GM23338 (cell line): Measurements from ENCODE around the gene MS4A15. TPM values are rescaled to one million over a fixed set of nuclear protein-coding genes. Genes with fewer than 3 reads are reported as not detected.

Experiments used
- ATAC-seq: fragments of 200-7000 bp; cut with Tn5 transposase; 3 replicates; pipeline ENCODE4 v1.9.1; 2020
- DNase-seq: peaks from one replicate; pipeline ENCODE4 v3.0.0-alpha.2; 2015; ENCODE audit warnings: low spot score
- H2AFZ ChIP-seq: fragments of 200-600 bp; sonication (generic); 2 replicates; pipeline ENCODE4 v1.8.0; 2016; ENCODE audit warnings: antibody characterized with exemption, mild to moderate bottlenecking, moderate library complexity
- H3F3A ChIP-seq: fragments of 200-600 bp; sonication (generic); replicated peaks from 2 replicates; pipeline ENCODE4 v1.8.0; 2017; ENCODE audit warnings: antibody characterized with exemption, mixed run types, low read depth
- H3K27ac ChIP-seq: fragments of 200-600 bp; sonication (generic); 2 replicates; pipeline ENCODE4 v1.6.1; 2016; ENCODE audit warnings: low read depth
- H3K27me3 ChIP-seq: fragments of 200-600 bp; sonication (generic); 2 replicates; pipeline ENCODE4 v1.8.0; 2016; ENCODE audit warnings: mild to moderate bottlenecking, mixed run types, moderate library complexity; ENCODE audit not compliant: insufficient read depth
- H3K36me3 ChIP-seq: fragments of 200-600 bp; sonication (generic); 2 replicates; pipeline ENCODE4 v1.8.0; 2016; ENCODE audit warnings: mild to moderate bottlenecking; ENCODE audit not compliant: insufficient read depth
- H3K4me1 ChIP-seq: fragments of 200-600 bp; sonication (generic); 2 replicates; pipeline ENCODE4 v1.8.0; 2016; ENCODE audit warnings: mild to moderate bottlenecking, moderate library complexity; ENCODE audit not compliant: insufficient read depth
- H3K4me2 ChIP-seq: fragments of 200-600 bp; sonication (generic); 2 replicates; pipeline ENCODE4 v1.7.1; 2017; ENCODE audit warnings: mixed run types
- H3K4me3 ChIP-seq: fragments of 200-600 bp; sonication (generic); 2 replicates; pipeline ENCODE4 v1.6.1; 2016; ENCODE audit warnings: mixed run types
- H3K79me2 ChIP-seq: fragments of 200-600 bp; sonication (generic); replicated peaks from 2 replicates; pipeline ENCODE4 v1.8.0; 2017; ENCODE audit warnings: mild to moderate bottlenecking; ENCODE audit not compliant: insufficient read depth
- H3K9me2 ChIP-seq: fragments of 200-600 bp; sonication (generic); 2 replicates; pipeline ENCODE4 v1.8.0; 2017; ENCODE audit not compliant: insufficient read depth
- H4K20me1 ChIP-seq: fragments of 200-600 bp; sonication (generic); replicated peaks from 2 replicates; pipeline ENCODE4 v1.8.0; 2017; ENCODE audit warnings: mild to moderate bottlenecking; ENCODE audit not compliant: insufficient read depth
- H3K27ac Mint-ChIP-seq: 2 replicates; pipeline ENCODE4 v1.8.0; 2020; ENCODE audit warnings: inconsistent platforms, mild to moderate bottlenecking, moderate library complexity, mixed read lengths
- H3K27me3 Mint-ChIP-seq: 3 replicates; pipeline ENCODE4 v1.8.0; 2022; ENCODE audit warnings: low read depth, mild to moderate bottlenecking, moderate library complexity, mixed read lengths, inconsistent platforms; ENCODE audit not compliant: insufficient read depth, poor library complexity
- H3K36me3 Mint-ChIP-seq: 3 replicates; pipeline ENCODE4 v1.8.0; 2021; ENCODE audit warnings: low read depth, mild to moderate bottlenecking, inconsistent platforms, moderate library complexity, mixed read lengths
- H3K4me1 Mint-ChIP-seq: 3 replicates; pipeline ENCODE4 v1.8.0; 2020; ENCODE audit warnings: mild to moderate bottlenecking, inconsistent platforms, mixed read lengths
- H3K4me3 Mint-ChIP-seq: 3 replicates; pipeline ENCODE4 v1.8.0; 2021; ENCODE audit warnings: moderate library complexity, mild to moderate bottlenecking, inconsistent platforms, mixed read lengths
- H3K9me3 Mint-ChIP-seq: 3 replicates; pipeline ENCODE4 v1.8.0; 2020; ENCODE audit warnings: moderate library complexity, mild to moderate bottlenecking, inconsistent platforms, mixed read lengths
- JUNB ChIP-seq: IDR thresholded peaks from one replicate; pipeline ENCODE4 v1.6.1; 2016; ENCODE audit warnings: antibody characterized with exemption; ENCODE audit not compliant: unreplicated experiment
- POLR2AphosphoS5 ChIP-seq: IDR thresholded peaks from 2 replicates; pipeline ENCODE4 v1.6.1; 2016; ENCODE audit warnings: antibody characterized with exemption, low read depth
- polyA plus RNA-seq: library from polyadenylated mRNA; unstranded; fragments of >200 nt; fragmentation: Nextera tagmentation; extraction: Ambion mirVana; gene quantifications from 2 replicates; pipeline ENCODE4 v1.2.1, GENCODE V29; 2016
- total RNA-seq: library from RNA; depleted of rRNA; stranded (reverse); fragments of >200 nt; shearing (Covaris generic); gene quantifications from 2 replicates; pipeline ENCODE4 v1.2.3, GENCODE V29; 2014
- TF ChIP-seq, protein P1 (sequence below), 2 experiments: fragments of 200-600 bp in 1 of 2; sonication (generic) in 1 of 2; conservative IDR thresholded peaks; 2 replicates each; pipeline versions ENCODE4 v1.5.1 to v1.6.1; 2016 to 2017; ENCODE audit warnings: antibody characterized with exemption in 2 of 2, low read depth in 2 of 2, mild to moderate bottlenecking in 2 of 2, moderate library complexity in 1 of 2
- TF ChIP-seq, protein P2 (sequence below): fragments of 250-450 bp; sonication (Bioruptor Pico); IDR thresholded peaks from 2 replicates; pipeline ENCODE4 v1.5.0; 2020; ENCODE audit warnings: mild to moderate bottlenecking, moderate library complexity
- TF ChIP-seq, protein P3 (sequence below): IDR thresholded peaks from one replicate; pipeline ENCODE4 v1.6.1; 2018; ENCODE audit warnings: antibody characterized with exemption; ENCODE audit not compliant: unreplicated experiment

The MS4A15 gene
- total and polyA plus RNA-seq, 2 experiments from 2014 or later: 0.44 TPM; not detected in 1

GRCh38 chr11:60762851-60763691 lies 6.4 kb downstream of the MS4A15 start:
- Mint-ChIP-seq H3K4me1 (peaks cover 6% of the 10 kb centered on the region; the same call in 2 of the 3 replicates), H3K36me3 (no peaks in the 10 kb centered on the region; the same call in 2 of the 3 replicates), H3K27ac (no peak overlapping the region), H3K27me3 (peaks cover 5% of the 10 kb centered on the region), H3K4me3 (no peak overlapping the region), H3K9me3 (peaks cover 7% of the 10 kb centered on the region; the same call in 2 of the 3 replicates)
- Histone ChIP-seq H3K4me1 (no peaks in the 10 kb centered on the region), H3K4me3 (no peak overlapping the region), H3K27me3 (peaks cover 12% of the 10 kb centered on the region; the same call in 1 of the 2 replicates), H3F3A (no peaks in the 10 kb centered on the region), H3K36me3 (no peaks in the 10 kb centered on the region), H4K20me1 (no peaks in the 10 kb centered on the region), H2AFZ (no peak overlapping the region), H3K9me2 (no peaks in the 10 kb centered on the region), H3K4me2 (no peak overlapping the region), H3K79me2 (no peaks in the 10 kb centered on the region), H3K27ac (no peak overlapping the region)
- TF ChIP-seq POLR2AphosphoS5: no peak
- TF ChIP-seq, protein P1, sequence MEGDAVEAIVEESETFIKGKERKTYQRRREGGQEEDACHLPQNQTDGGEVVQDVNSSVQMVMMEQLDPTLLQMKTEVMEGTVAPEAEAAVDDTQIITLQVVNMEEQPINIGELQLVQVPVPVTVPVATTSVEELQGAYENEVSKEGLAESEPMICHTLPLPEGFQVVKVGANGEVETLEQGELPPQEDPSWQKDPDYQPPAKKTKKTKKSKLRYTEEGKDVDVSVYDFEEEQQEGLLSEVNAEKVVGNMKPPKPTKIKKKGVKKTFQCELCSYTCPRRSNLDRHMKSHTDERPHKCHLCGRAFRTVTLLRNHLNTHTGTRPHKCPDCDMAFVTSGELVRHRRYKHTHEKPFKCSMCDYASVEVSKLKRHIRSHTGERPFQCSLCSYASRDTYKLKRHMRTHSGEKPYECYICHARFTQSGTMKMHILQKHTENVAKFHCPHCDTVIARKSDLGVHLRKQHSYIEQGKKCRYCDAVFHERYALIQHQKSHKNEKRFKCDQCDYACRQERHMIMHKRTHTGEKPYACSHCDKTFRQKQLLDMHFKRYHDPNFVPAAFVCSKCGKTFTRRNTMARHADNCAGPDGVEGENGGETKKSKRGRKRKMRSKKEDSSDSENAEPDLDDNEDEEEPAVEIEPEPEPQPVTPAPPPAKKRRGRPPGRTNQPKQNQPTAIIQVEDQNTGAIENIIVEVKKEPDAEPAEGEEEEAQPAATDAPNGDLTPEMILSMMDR (conservative IDR thresholded peaks at IDR 0.05; ENCODE audit: low read depth in 2 of 2): peak; percentile 42 to 58
- ATAC-seq (peak; percentile 60), DNase-seq (peak; percentile 84)

DNA sequence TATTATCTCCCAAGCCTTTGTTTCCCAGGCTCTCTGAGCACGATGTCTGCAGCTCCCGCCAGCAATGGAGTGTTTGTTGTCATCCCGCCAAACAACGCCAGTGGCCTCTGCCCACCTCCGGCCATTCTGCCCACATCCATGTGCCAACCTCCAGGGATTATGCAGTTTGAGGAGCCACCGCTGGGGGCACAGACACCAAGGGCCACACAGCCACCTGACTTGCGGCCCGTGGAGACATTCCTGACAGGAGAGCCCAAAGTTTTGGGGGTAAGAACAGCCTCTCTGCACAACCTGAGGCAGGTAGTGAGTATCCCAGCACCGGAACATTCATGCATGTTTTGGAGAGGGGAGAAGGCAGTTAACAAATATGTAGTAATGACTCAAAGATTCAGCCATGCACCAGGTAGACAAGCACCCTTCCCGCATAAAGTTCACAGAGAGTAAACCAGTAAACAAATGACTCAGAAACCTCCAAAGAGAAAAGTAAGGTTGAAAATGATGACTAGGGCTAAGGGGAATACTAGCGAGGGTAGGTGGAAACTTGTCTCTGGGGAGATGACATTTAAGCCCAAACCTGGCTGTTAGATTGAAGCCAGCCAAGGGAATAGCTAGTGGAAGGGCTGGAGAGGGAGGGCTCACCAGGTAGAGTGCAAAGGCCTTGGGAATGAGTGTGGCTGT lies 7.2 kb downstream of the MS4A15 start:
- Histone ChIP-seq H3K4me2 (no peak overlapping the region), H3K9me2 (no peaks in the 10 kb centered on the region; the same call in 1 of the 2 replicates), H3K4me3 (no peak overlapping the region), H3K27me3 (peaks cover 17% of the 10 kb centered on the region; the same call in 1 of the 2 replicates), H2AFZ (no peak overlapping the region), H3K4me1 (no peaks in the 10 kb centered on the region), H3K79me2 (no peaks in the 10 kb centered on the region), H3F3A (no peaks in the 10 kb centered on the region), H3K27ac (no peak overlapping the region), H4K20me1 (no peaks in the 10 kb centered on the region), H3K36me3 (no peaks in the 10 kb centered on the region)
- no peak overlapping the region for H3K4me3 Mint-ChIP-seq
- ATAC-seq: no peak
- DNase-seq: no peak
- peaks cover 6% of the 10 kb centered on the region; the same call in 2 of the 3 replicates for H3K4me1 Mint-ChIP-seq
- H3K27ac Mint-ChIP-seq: no peak overlapping the region
- H3K27me3 Mint-ChIP-seq: peaks cover 9% of the 10 kb centered on the region
- H3K36me3 Mint-ChIP-seq: no peaks in the 10 kb centered on the region; the same call in 2 of the 3 replicates
- H3K9me3 Mint-ChIP-seq: peaks cover 10% of the 10 kb centered on the region; the same call in 2 of the 3 replicates
- TF ChIP-seq JUNB: no peak
- TF ChIP-seq, protein P2, sequence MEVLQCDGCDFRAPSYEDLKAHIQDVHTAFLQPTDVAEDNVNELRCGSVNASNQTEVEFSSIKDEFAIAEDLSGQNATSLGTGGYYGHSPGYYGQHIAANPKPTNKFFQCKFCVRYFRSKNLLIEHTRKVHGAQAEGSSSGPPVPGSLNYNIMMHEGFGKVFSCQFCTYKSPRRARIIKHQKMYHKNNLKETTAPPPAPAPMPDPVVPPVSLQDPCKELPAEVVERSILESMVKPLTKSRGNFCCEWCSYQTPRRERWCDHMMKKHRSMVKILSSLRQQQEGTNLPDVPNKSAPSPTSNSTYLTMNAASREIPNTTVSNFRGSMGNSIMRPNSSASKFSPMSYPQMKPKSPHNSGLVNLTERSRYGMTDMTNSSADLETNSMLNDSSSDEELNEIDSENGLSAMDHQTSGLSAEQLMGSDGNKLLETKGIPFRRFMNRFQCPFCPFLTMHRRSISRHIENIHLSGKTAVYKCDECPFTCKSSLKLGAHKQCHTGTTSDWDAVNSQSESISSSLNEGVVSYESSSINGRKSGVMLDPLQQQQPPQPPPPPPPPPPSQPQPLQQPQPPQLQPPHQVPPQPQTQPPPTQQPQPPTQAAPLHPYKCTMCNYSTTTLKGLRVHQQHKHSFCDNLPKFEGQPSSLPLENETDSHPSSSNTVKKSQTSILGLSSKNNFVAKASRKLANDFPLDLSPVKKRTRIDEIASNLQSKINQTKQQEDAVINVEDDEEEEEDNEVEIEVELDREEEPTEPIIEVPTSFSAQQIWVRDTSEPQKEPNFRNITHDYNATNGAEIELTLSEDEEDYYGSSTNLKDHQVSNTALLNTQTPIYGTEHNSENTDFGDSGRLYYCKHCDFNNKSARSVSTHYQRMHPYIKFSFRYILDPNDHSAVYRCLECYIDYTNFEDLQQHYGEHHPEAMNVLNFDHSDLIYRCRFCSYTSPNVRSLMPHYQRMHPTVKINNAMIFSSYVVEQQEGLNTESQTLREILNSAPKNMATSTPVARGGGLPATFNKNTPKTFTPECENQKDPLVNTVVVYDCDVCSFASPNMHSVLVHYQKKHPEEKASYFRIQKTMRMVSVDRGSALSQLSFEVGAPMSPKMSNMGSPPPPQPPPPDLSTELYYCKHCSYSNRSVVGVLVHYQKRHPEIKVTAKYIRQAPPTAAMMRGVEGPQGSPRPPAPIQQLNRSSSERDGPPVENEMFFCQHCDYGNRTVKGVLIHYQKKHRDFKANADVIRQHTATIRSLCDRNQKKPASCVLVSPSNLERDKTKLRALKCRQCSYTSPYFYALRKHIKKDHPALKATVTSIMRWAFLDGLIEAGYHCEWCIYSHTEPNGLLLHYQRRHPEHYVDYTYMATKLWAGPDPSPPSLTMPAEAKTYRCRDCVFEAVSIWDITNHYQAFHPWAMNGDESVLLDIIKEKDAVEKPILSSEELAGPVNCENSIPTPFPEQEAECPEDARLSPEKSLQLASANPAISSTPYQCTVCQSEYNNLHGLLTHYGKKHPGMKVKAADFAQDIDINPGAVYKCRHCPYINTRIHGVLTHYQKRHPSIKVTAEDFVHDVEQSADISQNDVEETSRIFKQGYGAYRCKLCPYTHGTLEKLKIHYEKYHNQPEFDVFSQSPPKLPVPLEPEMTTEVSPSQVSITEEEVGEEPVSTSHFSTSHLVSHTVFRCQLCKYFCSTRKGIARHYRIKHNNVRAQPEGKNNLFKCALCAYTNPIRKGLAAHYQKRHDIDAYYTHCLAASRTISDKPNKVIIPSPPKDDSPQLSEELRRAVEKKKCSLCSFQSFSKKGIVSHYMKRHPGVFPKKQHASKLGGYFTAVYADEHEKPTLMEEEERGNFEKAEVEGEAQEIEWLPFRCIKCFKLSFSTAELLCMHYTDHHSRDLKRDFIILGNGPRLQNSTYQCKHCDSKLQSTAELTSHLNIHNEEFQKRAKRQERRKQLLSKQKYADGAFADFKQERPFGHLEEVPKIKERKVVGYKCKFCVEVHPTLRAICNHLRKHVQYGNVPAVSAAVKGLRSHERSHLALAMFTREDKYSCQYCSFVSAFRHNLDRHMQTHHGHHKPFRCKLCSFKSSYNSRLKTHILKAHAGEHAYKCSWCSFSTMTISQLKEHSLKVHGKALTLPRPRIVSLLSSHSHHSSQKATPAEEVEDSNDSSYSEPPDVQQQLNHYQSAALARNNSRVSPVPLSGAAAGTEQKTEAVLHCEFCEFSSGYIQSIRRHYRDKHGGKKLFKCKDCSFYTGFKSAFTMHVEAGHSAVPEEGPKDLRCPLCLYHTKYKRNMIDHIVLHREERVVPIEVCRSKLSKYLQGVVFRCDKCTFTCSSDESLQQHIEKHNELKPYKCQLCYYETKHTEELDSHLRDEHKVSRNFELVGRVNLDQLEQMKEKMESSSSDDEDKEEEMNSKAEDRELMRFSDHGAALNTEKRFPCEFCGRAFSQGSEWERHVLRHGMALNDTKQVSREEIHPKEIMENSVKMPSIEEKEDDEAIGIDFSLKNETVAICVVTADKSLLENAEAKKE: no peak
- TF ChIP-seq, protein P3, sequence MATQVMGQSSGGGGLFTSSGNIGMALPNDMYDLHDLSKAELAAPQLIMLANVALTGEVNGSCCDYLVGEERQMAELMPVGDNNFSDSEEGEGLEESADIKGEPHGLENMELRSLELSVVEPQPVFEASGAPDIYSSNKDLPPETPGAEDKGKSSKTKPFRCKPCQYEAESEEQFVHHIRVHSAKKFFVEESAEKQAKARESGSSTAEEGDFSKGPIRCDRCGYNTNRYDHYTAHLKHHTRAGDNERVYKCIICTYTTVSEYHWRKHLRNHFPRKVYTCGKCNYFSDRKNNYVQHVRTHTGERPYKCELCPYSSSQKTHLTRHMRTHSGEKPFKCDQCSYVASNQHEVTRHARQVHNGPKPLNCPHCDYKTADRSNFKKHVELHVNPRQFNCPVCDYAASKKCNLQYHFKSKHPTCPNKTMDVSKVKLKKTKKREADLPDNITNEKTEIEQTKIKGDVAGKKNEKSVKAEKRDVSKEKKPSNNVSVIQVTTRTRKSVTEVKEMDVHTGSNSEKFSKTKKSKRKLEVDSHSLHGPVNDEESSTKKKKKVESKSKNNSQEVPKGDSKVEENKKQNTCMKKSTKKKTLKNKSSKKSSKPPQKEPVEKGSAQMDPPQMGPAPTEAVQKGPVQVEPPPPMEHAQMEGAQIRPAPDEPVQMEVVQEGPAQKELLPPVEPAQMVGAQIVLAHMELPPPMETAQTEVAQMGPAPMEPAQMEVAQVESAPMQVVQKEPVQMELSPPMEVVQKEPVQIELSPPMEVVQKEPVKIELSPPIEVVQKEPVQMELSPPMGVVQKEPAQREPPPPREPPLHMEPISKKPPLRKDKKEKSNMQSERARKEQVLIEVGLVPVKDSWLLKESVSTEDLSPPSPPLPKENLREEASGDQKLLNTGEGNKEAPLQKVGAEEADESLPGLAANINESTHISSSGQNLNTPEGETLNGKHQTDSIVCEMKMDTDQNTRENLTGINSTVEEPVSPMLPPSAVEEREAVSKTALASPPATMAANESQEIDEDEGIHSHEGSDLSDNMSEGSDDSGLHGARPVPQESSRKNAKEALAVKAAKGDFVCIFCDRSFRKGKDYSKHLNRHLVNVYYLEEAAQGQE: no peak
